GM23338 (cell line): ENCODE measurements around the gene SPNS1.

Experiments used
- CREB1 ChIP-seq: fragments of 250-450 bp; sonication (Bioruptor Pico); IDR thresholded peaks from 2 replicates; pipeline ENCODE4 v1.5.0; 2020; ENCODE audit warnings: low read depth, mild to moderate bottlenecking, moderate library complexity
- ETS1 ChIP-seq: IDR thresholded peaks from 2 replicates; pipeline ENCODE4 v1.6.1; 2016; ENCODE audit warnings: antibody characterized with exemption
- EZH2 ChIP-seq: fragments of 200-600 bp; sonication (generic); IDR thresholded peaks from one replicate; pipeline ENCODE4 v1.8.0; 2017; ENCODE audit warnings: antibody characterized with exemption, mild to moderate bottlenecking, low read depth; ENCODE audit not compliant: unreplicated experiment
- EZH2phosphoT487 ChIP-seq: fragments of 200-600 bp; sonication (generic); IDR thresholded peaks from one replicate; pipeline ENCODE4 v1.8.1; 2018; ENCODE audit warnings: antibody characterized with exemption; ENCODE audit not compliant: unreplicated experiment
- JUNB ChIP-seq: IDR thresholded peaks from one replicate; pipeline ENCODE4 v1.6.1; 2016; ENCODE audit warnings: antibody characterized with exemption; ENCODE audit not compliant: unreplicated experiment
- NANOG ChIP-seq: IDR thresholded peaks from 2 replicates; pipeline ENCODE4 v1.6.1; 2016; ENCODE audit warnings: antibody characterized with exemption, borderline replicate concordance
- POLR2AphosphoS5 ChIP-seq: IDR thresholded peaks from 2 replicates; pipeline ENCODE4 v1.6.1; 2016; ENCODE audit warnings: antibody characterized with exemption, low read depth
- REST ChIP-seq: IDR thresholded peaks from one replicate; pipeline ENCODE4 v1.6.1; 2018; ENCODE audit warnings: antibody characterized with exemption; ENCODE audit not compliant: unreplicated experiment
- STAT1 ChIP-seq: IDR thresholded peaks from one replicate; pipeline ENCODE4 v1.6.1; 2016; ENCODE audit warnings: antibody characterized with exemption; ENCODE audit not compliant: unreplicated experiment
- ZNF114 ChIP-seq: fragments of 250-450 bp; sonication (Bioruptor Pico); IDR thresholded peaks from 2 replicates; pipeline ENCODE4 v1.5.0; 2020; ENCODE audit warnings: mild to moderate bottlenecking, moderate library complexity
- TF ChIP-seq, protein P1 (sequence below), 2 experiments: fragments of 200-600 bp in 1 of 2; sonication (generic) in 1 of 2; conservative IDR thresholded peaks; 2 replicates each; pipeline versions ENCODE4 v1.5.1 to v1.6.1; 2016 to 2017; ENCODE audit warnings: antibody characterized with exemption in 2 of 2, low read depth in 2 of 2, mild to moderate bottlenecking in 2 of 2, moderate library complexity in 1 of 2

DNA sequence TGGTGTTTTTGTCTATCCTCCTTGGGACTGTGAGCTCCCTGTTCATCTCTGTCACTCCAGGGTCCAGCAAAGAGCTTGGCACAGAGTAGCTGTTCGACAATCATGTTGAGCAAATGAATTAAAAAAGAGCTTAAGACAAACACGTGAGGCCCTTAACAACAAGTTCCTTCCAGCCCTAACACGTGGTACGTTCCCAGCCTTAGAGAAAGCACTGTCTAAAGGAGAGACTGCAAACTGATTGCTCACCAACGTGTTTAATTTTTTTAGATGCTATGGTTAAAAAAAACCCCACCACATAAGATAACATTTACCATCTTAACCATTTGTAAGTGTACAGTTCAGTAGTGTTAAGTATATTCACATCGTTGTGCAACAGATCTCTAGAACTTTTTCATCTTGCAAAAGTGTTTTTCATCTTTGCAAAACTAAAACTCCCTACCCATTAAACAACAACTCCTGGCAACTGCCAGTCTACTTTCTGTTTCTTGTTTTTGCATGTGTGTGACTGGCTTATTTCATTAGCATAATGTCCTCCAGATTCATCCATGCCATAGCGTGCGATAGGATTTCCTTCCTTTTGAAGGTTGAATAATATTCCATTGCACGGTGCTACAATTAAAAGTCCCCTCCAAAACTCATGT, 38.5 kb downstream of the SPNS1 start:
- no peak for TF ChIP-seq POLR2AphosphoS5
- TF ChIP-seq, protein P1, sequence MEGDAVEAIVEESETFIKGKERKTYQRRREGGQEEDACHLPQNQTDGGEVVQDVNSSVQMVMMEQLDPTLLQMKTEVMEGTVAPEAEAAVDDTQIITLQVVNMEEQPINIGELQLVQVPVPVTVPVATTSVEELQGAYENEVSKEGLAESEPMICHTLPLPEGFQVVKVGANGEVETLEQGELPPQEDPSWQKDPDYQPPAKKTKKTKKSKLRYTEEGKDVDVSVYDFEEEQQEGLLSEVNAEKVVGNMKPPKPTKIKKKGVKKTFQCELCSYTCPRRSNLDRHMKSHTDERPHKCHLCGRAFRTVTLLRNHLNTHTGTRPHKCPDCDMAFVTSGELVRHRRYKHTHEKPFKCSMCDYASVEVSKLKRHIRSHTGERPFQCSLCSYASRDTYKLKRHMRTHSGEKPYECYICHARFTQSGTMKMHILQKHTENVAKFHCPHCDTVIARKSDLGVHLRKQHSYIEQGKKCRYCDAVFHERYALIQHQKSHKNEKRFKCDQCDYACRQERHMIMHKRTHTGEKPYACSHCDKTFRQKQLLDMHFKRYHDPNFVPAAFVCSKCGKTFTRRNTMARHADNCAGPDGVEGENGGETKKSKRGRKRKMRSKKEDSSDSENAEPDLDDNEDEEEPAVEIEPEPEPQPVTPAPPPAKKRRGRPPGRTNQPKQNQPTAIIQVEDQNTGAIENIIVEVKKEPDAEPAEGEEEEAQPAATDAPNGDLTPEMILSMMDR (conservative IDR thresholded peaks at IDR 0.05; ENCODE audit: low read depth in 2 of 2): no peak
- no peak for TF ChIP-seq EZH2
- TF ChIP-seq JUNB: no peak
- no peak for TF ChIP-seq ZNF114 (CRISPR knock-in tag)
- no peak for TF ChIP-seq NANOG
- TF ChIP-seq CREB1 (CRISPR knock-in tag): no peak
- no peak for TF ChIP-seq STAT1
- no peak for TF ChIP-seq EZH2phosphoT487
- no peak for TF ChIP-seq REST
- TF ChIP-seq ETS1: no peak
